ENCODE measurements around the gene CERS3.

- TF ChIP-seq POLR2AphosphoS5 (IDR thresholded peaks at IDR 0.05; ENCODE audit: low read depth, low read length) (no peak), POLR2A (IDR thresholded peaks at IDR 0.05; ENCODE audit: low read depth, low read length) (no peak), TAF1 (IDR thresholded peaks at IDR 0.05; ENCODE audit: borderline replicate concordance, low read depth, low read length) (no peak)
Measured at GRCh38 chr15:100536733-100537132, 8.0 kb upstream of the CERS3 start.

All from GM12892 (cell line).